HTR-8/SVneo (cell line): Measurements from ENCODE around the gene STARD5.

Experiments used
- DNase-seq: peaks from one replicate; pipeline ENCODE4 v3.0.0; 2011; ENCODE audit warnings: low spot score, mixed read lengths; ENCODE audit not compliant: insufficient read length
- FAIRE-seq: peaks from 2 replicates; lab custom pipeline; 2011; peaks lifted over from hg19 to GRCh38; lab: Jason Lieb, UNC

The STARD5 gene

DNA sequence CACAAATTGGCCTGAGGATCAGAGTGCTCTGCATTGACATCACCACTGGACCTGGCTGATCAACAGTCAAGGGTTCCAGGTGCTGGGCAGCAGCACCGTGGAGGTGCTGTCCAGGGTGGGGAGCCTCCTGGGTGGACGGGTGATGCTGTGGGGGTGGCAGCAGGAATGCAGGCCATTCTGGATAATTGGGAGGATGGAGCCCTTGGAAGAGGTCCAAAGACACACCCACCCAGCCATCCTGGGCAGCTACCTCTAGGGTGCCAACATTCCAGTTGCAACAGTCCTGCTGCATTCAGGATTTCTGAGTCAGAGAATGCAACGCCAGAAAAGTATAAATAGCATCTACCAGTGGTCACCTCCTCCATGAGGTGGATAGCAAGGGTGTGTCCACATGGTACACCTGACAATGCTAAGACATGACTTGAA, 26.8 kb downstream of the STARD5 start:
- no peak for FAIRE-seq
- peak; percentile 22 for DNase-seq

DNA sequence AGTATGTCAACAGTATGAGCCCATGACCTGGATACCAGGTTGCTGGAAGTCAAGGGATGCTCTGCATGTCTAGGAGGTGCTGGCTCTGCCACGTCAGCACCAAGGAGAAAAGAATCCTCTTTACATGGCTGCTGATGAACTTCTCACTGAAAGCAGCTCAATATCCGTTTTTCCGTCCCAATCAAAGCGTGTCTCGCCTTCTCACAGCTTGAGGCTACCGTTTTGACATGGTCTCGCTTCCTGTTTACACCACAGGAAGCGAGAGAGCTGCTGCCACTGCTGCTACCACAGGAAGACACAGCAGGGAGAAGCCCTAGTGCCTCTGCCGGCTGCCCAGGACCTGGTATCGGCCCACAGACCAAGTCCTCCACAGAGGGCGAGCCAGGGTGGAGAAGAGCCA, 27.3 kb downstream of the STARD5 start:
- no peak for DNase-seq

DNA sequence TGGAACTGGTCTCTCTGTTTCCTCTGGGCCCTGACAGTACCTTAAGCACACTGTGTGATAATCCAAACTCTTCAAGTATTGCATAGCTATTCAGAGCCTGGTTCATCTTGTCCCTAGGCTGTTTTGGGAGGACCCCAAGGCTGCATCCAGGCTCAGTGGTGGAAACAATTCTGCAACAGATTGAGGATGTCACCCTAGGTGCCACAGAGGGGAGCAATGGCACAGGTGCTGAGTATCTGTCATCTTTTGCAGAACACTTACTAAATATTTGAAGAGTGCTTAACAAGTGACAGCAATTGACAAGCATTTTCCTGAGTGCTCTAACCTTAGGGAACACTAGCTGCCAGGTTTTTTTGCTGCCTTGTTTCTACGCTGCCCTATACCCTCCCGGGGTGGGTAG, 27.8 kb downstream of the STARD5 start:
- DNase-seq (no peak), FAIRE-seq (no peak)

More for the DNA sequence above, 27.3 kb downstream of the STARD5 start:
- no peak for FAIRE-seq

DNA sequence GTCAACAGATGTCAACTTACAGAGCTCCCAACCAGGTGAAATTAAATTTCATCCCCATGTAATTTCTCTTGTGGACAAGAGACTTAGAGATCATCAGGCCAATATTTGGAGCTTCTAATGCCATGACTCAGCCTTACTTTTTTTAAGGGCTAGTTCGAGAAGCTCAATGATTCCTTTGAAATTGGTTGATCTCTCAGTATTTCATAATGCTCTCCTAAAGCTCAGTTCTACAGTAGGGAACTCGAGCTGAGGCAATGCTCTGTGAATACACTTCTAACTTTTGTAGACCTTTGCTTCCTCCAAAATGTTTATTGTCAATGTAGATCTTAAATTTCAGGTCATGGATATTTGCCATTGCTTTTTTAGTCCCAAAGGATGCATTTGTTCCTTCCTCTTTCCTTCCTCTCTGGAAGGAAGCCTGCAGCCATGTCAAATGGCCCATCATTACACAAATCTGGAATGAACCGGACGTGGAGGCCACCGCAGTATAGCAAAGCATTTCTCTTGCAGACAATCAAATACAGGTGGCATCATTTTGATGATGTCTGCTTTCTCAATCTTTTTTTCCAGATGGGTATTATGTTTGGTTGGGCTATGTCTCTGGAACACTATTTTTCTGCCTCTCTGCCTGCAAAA, 28.3 kb downstream of the STARD5 start:
- no peak for FAIRE-seq
- no peak for DNase-seq

DNA sequence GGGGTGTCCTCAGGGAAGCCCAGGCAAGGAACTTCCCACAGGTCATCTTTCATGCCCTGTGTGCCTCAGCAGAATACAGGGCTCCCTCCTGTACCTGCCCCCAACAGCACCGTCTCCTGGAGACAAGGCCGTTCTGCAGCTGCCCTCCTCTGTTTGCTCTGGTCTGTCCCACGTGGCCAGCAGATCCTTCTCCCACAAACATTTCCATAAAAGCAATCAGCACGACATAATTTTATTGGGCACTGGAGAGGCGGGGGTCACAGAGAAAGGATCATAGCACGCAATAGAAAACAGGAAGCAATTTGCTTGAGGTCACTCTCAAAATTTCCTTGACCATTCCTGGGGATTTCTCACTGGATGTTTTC, 29.4 kb downstream of the STARD5 start:
- no peak for DNase-seq
- FAIRE-seq = no peak

DNA sequence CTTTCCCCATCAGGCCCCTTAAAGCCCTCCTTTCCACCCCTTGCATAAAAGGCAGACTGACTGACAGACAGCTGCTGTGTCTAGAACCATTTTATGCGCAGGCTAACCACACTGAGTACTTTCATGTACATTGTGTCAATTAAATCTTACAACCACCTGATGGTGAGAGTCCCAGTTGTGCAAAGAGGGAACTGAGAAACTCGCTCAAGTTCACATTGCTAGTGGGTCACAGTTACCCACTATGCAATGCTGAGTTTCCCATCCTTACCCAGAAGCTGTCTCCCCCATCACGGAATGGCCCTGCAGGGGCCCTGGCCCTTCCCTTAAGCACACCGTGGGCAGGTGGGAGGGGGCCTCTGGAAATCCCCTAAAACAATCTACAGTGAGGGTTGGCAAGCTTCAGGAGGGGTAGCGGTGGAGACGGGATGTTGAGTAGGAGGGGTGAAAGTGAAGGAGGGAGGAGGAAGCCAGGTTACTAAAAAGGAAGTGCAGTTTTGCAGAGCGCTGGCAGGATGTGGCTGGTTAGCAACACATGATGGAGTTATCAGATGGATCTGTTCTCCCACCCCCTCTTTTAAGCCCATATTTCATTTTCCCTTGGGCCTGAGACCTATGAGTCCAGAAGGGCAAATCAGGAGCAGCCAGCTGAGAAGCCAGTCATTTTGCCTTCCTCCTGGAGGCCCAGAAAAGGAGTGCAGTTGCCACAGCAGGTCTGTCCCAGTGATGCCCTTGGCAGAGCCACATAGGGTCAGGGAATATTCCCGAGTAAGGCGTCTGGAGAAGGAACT, 30.0 kb downstream of the STARD5 start:
- FAIRE-seq = peak; percentile 20

DNA sequence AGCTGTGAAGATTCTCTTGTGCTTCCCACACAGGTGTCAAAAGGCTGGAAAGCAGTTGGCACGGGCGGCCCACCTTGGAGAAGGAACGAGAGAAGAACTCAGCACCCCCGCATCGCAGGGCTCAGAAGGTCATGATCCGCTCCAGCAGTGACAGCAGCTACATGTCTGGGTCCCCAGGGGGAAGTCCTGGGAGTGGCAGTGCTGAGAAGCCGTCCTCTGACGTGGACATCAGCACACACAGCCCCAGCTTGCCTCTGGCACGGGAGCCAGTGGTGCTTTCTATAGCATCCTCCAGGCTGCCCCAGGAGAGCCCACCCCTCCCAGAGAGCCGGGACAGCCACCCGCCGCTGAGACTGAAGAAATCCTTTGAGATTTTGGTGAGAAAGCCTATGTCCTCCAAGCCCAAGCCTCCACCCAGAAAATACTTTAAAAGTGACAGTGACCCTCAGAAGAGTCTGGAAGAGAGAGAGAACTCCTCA, 31.4 kb downstream of the STARD5 start:
- DNase-seq = no peak
- no peak for FAIRE-seq

More for the DNA sequence above, 30.0 kb downstream of the STARD5 start:
- no peak for DNase-seq

DNA sequence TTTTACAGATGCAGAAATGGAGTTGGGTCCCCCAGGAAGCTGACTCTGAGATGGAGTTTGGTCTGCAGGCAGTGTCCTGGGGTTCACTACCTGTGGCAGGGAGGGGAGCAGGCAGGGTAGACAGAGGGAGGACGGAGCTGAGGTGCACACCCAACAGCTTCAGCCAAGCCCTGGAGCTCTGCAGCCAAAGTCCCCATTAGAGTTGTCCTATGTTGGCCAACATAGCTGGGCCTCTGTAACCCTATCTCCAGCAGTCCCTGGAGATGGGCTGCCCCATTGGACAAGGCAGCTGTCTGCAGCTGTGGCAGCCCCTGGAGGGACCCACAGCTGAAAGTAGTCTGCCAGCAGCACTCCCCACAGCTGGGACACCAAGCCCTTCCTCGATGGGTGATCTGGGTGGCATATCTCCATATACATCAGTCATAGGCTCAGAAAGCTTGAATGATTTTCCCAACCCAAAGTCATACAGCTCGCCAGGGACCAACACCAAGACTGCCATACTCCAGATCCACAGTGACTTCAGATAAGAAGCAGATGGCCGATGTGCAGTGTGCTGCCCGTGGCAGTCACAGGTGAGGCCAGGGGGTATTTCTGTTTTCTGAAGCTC, 31.9 kb downstream of the STARD5 start:
- DNase-seq (no peak), FAIRE-seq (no peak)

DNA sequence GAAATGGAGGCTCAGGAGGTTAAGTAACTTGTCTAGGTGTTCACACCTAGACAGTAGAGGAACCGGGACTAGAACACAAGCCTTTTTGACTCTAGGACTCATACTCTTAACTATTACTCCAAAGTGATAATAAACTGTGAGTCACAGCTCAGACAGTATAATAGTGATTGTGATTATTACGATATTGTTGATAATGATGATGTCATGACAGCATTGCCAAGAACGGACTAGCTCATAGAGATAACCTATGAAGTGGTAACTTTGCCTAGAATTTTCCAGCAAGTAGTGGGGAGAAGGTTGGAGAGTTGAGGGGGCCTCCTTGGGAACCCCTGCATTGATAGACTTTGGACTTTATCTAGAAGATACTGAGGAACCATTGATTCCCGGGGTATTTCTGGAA, 34.0 kb downstream of the STARD5 start:
- DNase-seq (no peak), FAIRE-seq (no peak)

DNA sequence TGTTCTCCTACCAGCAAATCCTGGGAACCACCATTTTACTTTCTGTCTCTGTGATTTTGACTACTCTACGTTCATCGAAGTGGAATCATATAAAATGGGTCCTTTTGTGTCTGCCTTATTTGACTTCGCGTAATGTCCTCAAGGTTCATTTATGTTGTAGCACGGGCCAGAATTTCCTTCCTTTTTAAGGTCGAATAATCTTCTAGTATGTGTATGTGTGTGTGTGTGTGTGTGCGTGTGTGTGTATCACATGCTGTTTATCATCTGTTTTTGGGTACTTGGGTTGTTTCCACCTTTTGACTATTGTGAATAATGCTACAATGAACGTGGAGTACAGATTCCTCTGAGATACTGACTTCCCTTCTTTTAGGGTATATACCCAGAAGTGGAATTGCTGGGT, 35.3 kb downstream of the STARD5 start:
- no peak for DNase-seq
- FAIRE-seq = no peak

DNA sequence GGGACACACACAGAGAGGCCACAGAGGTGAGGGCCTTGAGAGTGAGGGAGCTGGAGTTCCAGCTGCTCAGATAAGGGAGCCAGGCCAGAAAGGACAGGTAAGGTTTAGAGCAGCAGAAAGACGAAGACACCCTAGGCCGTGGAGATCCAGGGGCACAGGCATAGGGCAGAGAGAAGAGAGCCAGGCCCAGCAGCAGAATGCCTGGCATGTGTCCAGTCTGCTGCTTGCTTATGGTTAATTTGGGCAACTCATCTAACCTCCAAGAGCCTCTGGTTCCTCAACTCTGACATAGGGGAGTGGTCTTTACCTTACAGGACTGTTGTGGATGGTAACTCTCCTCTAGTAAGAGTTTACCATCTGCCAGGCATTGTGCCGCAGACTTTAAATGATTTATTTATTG, 35.9 kb downstream of the STARD5 start:
- FAIRE-seq (no peak), DNase-seq (no peak)

DNA sequence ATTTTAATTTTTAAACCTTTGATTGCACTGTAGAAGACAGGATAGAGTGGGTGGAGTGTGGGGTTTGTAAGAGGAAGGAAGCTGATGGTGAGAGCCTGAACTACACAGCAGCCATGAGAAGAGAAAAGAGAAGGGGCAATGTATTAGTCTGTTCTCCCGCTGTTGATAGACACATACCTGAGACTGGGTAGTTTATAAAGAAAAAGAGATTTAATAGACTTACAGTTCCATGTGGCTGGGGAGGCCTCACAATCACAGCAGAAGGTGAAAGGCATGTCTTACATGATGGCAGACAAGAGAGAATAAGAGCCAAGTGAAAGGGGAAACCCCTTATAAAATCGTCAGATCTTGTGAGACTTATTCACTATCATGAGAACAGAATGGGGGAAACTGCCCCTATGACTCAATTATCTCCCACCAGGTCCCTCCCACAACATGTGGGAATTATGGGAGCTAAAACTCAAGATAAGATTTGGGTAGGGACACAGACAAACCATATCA, 37.3 kb downstream of the STARD5 start:
- FAIRE-seq (no peak), DNase-seq (no peak)

DNA sequence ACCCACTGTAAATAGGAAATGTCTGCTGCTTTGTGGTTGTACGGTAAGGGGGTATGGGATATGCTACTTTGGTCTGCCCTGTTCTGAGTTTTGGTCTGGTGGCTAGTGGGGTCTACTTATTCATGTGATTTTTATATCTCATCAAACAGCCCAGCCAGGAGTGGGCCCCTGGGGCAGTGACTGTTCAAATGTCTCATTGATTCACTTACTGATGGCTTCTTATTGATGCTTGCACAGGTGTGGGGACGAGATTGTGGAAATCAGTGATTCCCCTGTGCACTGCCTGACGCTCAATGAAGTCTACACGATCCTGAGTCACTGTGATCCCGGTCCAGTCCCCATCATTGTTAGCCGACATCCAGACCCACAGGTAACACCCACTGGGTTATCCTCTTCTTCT, 38.5 kb downstream of the STARD5 start:
- FAIRE-seq = no peak
- no peak for DNase-seq

DNA sequence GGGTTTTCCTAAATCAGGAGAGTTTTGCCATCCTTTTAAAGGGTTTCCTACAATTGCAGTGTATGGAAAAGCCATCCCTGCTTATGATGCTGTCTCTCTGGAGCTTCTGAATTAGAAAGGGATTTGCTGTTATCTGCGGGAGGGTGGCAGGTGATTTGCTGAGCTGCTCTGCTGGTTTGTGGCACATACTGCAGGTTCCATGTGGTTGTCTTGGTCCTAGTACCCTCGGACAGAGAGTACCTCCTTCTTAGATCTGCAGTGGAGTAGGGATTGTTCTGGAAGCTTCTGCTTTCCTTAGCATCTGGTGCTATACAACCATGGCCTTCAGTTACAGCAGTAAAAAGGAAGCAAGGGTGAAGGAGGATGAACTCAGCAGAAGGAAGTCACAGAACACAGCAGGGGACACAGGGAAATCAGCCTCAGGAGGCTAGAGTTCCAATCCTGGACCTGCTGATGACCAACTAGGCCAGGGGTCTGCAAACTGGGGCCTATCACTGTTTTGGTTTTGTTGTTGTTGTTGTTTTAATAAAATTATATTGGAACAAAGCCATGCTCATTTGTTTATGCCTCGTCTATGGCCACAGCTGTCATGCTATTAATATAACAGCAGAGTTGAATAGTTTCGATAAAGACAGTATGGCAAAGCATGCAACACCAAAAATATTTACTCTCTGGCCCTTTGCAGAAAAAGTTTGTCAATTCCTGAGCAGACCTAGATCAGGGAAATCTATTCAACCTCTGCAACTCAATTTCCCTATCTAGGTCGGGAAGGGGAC, 39.5 kb downstream of the STARD5 start:
- FAIRE-seq (no peak), DNase-seq (no peak)

DNA sequence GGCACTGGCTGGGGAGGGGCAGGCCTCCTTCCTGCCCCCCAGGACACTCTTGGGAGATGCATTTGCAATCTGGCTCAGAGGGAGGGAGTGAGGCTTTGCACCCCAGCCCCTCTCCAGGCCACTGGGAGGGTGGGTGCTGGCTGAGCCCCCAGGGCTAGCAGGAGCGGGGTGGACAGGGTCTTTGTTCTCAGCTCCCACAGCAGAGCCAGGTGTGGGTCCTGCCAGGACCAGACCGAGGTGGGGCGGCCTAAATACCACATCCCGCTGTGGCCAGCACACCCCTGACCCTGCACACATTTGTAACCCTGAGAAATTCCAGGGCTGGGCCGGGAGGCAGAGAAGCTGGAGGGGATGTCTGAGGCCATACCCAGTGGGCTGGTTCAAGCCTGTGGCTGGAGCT, 41.0 kb downstream of the STARD5 start:
- no peak for FAIRE-seq

DNA sequence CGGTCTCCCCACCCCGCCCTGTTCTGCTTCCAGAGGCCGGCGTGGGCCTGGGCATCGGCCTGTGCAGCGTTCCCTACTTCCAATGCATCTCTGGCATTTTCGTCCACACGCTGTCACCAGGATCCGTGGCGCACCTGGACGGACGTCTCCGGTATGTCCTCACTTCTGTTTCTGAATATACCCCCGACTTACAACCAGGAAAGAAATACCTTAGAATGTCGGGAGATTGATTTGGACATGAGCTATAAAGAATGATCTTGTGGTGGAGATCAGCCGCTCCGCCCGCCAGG, 41.4 kb downstream of the STARD5 start:
- FAIRE-seq (no peak), DNase-seq (no peak)

More for the DNA sequence above, 41.0 kb downstream of the STARD5 start:
- DNase-seq = no peak

DNA sequence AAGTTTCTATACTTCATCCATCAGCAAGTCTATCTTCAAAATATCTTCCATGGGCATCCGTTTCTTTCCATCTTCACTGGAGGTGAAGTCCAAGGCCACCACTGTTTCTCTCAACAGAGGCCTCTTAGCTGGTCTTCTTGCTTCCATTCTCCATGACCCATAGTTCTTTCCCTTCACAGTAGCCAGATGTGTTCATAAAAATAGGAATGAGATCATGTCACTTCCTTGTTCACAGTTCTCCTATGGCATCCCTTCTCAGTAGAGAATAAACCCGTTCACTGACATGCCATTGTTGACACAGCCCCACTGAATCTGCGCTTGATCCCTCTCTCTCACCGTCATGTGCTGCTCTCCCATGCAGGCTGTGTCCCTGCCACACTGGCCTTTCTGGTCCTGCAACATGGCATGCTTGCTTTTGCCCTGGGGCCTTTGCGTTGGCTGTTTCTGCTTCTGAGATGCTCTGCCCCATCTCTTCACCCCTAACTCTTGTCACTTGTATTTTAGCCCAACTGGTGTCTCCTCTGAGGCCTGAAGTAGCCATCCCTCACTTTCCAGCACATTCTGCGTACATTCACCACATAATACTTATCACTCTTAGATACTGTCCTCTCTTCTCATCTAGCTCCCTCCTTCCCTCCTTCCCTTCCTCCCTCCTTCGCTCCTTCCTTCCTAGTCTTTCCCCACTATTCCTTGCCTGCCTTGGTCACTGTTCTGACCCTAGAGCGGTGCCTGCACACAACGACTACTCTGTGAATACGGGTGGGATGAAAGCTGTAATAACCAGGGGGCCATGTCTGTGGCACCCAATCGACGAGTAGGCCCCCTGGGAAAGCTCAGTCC, 42.0 kb downstream of the STARD5 start:
- DNase-seq (no peak), FAIRE-seq (no peak)

DNA sequence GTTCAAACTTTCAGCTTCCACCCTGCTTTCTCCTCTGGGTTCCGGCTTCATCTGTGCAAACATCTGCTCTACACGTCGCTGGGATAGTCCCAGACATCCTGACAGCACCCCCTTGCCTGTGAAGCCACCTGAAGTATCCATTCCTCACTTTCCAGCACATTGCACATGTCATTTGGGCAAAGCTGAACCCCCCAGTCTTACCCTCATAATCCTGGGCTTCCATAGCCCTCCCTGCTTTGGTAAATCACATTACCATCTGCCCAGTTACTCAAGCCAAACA, 42.5 kb downstream of the STARD5 start:
- DNase-seq (no peak), FAIRE-seq (no peak)

DNA sequence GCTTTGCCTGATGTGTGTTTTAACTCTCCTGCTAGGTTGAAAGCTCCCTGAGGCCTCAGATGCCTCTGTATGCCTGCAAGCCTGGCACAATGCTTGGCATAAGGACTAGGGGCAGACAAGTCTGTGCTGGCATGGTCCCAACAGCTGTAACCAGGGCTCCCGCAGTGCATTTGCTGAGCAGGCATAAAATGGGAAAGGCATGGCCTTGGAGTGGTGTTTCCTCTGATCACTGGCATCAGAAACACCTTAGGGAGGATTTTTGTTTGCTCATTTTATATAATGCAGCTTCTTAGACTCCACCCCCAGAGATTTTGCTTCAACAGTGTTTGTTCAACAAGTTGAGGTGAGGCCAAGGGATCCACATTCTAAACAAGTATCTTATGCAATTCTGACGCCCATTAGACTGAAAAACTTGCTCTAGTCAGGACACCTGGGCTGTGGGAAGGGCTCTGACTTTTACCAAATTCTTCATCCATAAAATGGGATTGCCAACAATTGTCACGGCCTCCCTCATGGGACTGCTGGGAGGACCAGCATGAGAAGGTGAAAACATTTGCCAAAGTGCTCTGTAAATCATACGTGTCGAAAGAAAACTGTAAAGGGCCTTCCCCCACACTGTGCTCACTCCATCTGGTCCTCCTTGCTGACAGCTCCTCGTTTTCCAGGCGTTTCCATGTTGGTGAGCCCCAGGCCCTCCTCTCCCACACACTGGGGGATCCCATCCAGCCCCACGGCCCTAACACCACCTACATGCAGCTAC, 43.1 kb downstream of the STARD5 start:
- DNase-seq (no peak), FAIRE-seq (no peak)
